ENCODE results near the gene KRTAP5-3.

KRTAP5-3 gene

DNA sequence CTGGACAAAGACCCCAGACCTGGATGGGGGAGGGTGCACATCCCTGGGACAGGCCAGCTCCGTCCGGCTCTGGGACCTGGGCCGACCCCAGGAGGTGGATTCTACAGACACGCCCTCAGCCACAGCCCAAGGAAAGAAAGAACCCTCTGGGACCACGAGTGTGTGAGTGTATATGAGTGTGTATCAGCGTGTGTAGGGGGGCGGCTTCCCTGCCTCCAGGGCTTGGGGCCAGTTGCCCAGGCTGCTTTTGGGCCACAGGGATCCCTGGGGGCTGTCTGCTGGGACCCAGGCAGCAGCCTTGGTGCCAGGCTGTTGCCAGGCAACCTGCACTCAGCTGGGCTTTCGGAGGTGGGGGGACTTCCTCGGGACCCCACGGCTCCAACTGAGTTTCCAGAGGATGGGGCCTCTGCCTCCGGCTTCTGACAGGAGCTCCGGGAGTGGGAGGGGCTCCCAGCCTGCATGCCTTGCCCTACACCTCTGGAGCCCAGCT lies 45.1 kb downstream of the KRTAP5-3 start:
- TF ChIP-seq, protein P1, sequence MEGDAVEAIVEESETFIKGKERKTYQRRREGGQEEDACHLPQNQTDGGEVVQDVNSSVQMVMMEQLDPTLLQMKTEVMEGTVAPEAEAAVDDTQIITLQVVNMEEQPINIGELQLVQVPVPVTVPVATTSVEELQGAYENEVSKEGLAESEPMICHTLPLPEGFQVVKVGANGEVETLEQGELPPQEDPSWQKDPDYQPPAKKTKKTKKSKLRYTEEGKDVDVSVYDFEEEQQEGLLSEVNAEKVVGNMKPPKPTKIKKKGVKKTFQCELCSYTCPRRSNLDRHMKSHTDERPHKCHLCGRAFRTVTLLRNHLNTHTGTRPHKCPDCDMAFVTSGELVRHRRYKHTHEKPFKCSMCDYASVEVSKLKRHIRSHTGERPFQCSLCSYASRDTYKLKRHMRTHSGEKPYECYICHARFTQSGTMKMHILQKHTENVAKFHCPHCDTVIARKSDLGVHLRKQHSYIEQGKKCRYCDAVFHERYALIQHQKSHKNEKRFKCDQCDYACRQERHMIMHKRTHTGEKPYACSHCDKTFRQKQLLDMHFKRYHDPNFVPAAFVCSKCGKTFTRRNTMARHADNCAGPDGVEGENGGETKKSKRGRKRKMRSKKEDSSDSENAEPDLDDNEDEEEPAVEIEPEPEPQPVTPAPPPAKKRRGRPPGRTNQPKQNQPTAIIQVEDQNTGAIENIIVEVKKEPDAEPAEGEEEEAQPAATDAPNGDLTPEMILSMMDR (conservative IDR thresholded peaks at IDR 0.05): no peak
- no peak overlapping the region for H3K27ac ChIP-seq

DNA sequence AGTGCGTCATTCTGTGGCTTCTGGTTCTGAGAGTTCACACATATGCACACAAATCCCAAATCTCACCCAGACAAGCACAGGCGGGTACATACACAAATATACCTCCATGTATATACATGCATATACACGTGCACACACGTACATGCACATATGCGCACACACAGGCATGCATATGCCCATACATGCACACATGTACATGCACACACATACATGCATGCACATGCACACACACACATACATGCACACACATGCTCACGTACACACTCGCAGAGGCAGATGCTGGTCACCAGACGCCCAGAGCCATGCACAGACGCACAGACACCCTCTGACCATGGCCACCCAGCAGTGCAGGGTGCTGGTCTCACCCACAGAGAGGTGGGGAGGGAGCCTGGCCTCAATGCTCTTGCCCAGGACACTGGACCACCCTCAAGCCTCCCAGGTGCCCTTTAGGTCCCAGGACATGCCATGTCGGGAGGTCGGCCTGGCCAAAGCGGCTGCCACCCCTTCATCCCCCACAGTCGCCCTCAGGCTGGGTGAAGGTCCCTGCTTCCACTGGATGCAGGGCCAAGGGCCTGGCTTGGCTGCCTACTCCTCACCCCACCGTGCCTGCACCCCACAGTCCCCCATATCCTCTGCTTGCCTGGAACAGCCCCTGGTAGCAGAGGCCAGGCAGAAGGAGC lies 45.7 kb downstream of the KRTAP5-3 start:
- H3K27ac ChIP-seq: no peak overlapping the region
- TF ChIP-seq, protein P1 (conservative IDR thresholded peaks at IDR 0.05): no peak

- TF ChIP-seq, protein P1 (conservative IDR thresholded peaks at IDR 0.05): no peak
- no peak overlapping the region for H3K27ac ChIP-seq
Measured at GRCh38 chr11:1561955-1562354, 46.3 kb downstream of the KRTAP5-3 start.

GRCh38 chr11:1561266-1561665 lies 47.0 kb downstream of the KRTAP5-3 start:
- H3K27ac ChIP-seq: no peak overlapping the region
- TF ChIP-seq, protein P1 (conservative IDR thresholded peaks at IDR 0.05): no peak

DNA sequence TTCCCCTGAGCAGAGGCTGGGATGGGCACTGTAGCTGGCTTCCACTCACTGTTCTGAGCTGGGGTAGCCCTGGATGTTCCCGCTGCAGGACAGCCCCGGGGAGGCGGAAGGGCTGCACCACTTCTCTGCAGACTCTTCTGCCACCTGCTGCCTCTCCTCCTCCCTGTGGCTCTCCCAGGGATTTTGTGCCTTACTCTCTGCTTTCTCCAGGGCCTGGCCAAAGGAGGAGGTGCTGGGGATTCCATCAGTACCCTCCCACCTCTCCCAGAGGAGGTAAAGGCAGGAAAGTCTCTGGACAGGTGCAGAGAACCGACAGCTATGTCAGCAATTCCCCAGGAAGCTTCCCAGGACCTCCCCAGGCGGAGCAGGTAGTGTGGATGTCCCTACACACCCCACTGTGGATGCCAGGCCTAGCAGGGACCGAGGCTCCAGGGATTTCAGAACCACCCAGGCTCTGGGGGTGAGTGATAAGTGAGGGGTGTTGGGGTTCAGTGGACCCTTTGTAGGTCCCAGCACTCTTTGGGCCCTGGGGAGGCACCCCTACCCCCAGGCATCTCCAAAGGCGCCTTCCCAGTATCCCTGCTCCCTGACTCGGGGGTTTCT lies 47.5 kb downstream of the KRTAP5-3 start:
- TF ChIP-seq, protein P1 (conservative IDR thresholded peaks at IDR 0.05): no peak
- no peak overlapping the region for H3K27ac ChIP-seq

DNA sequence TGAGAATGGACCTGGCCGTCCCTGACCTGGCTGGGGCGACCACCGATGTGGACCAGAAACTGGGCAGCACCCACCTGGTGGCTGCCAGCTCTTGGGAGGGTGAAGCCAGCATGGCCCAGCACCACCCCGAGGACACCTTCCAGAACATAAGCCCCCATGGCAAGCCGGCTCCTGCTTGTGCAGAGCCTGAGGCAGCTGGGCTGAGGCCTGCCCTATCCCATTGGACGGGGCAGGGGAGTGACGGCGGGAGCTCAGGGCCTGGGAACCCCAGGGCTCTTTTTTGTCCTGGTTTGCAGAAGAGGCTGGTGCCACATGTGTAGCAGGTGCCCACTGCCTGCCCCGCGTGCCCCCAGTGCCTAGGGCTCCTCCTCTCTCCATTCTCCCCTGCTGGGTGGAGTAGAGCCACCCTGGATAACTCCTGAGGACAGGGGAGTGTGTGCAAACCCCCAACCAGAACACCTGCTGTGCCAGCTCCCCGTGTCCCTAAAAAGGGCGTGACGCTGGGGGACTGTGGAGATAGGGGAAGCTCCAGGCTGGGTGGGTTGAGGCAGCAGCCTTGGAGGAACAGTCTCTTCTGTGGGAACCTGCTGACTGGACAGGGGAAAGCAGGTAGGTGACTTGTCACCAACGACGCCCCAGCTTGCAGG lies 48.1 kb downstream of the KRTAP5-3 start:
- TF ChIP-seq, protein P1 (conservative IDR thresholded peaks at IDR 0.05): no peak
- H3K27ac ChIP-seq: peak overlapping the region; percentile 49

Data from VCaP (cell line).